ENCODE results near the gene SLC26A3.

SLC26A3 gene

GRCh38 chr7:107785926-107786325, 17.1 kb downstream of the SLC26A3 start:
- ChIA-PET POLR2A (ENCODE audit: low non-redundant PET) (no interaction called here), CTCF (no interaction called here)
- DNase-seq (ENCODE audit: low spot score): no peak
- no peak overlapping the region for H3K27ac ChIP-seq
- TF ChIP-seq, protein P1, sequence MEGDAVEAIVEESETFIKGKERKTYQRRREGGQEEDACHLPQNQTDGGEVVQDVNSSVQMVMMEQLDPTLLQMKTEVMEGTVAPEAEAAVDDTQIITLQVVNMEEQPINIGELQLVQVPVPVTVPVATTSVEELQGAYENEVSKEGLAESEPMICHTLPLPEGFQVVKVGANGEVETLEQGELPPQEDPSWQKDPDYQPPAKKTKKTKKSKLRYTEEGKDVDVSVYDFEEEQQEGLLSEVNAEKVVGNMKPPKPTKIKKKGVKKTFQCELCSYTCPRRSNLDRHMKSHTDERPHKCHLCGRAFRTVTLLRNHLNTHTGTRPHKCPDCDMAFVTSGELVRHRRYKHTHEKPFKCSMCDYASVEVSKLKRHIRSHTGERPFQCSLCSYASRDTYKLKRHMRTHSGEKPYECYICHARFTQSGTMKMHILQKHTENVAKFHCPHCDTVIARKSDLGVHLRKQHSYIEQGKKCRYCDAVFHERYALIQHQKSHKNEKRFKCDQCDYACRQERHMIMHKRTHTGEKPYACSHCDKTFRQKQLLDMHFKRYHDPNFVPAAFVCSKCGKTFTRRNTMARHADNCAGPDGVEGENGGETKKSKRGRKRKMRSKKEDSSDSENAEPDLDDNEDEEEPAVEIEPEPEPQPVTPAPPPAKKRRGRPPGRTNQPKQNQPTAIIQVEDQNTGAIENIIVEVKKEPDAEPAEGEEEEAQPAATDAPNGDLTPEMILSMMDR (conservative IDR thresholded peaks at IDR 0.05; ENCODE audit: low read depth): no peak

DNA sequence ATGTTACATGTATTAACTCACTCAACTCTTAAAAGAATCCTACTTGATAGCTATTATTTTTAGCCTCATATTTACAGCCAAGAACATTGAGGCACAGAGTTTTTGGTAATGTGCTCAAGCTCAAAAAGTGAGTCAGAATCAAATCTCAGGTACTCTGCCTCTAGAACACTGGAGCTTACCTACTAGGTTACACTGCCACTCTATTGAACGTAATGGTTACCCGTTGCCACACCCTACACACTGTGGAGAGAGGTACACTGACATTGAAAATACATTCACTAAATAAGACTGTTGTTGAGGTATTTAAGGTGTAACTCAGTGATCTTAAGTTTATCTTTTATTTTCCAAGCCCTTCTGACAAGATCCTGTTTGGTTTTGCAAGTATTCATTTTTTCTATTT, 17.9 kb downstream of the SLC26A3 start:
- H3K27ac ChIP-seq: no peak overlapping the region
- ChIA-PET CTCF (interaction anchor here (0.6 kb wide), 1 partner anchor 94 kb away, joined by 3 read pairs; no protein-coding TSS in a partner anchor), POLR2A (ENCODE audit: low non-redundant PET) (no interaction called here)
- TF ChIP-seq, protein P1 (conservative IDR thresholded peaks at IDR 0.05; ENCODE audit: low read depth): no peak
- DNase-seq (ENCODE audit: low spot score): no peak

- TF ChIP-seq, protein P1 (conservative IDR thresholded peaks at IDR 0.05; ENCODE audit: low read depth): no peak
- no peak overlapping the region for H3K27ac ChIP-seq
- POLR2A ChIA-PET (ENCODE audit: low non-redundant PET): no interaction called here
- CTCF ChIA-PET: no interaction called here
- DNase-seq (ENCODE audit: low spot score): no peak
Measured at GRCh38 chr7:107783648-107784047, 19.4 kb downstream of the SLC26A3 start.

- POLR2A ChIA-PET (ENCODE audit: low non-redundant PET): no interaction called here
- DNase-seq (ENCODE audit: low spot score): no peak
- TF ChIP-seq, protein P1 (conservative IDR thresholded peaks at IDR 0.05; ENCODE audit: low read depth): no peak
- no peak overlapping the region for H3K27ac ChIP-seq
- CTCF ChIA-PET: no interaction called here
Measured at GRCh38 chr7:107782374-107782773, 20.6 kb downstream of the SLC26A3 start.

GRCh38 chr7:107779647-107780099, 23.4 kb downstream of the SLC26A3 start:
- CTCF ChIA-PET: no interaction called here
- TF ChIP-seq, protein P1 (conservative IDR thresholded peaks at IDR 0.05; ENCODE audit: low read depth): no peak
- H3K27ac ChIP-seq: no peak overlapping the region
- no peak for DNase-seq (ENCODE audit: low spot score)
- POLR2A ChIA-PET (ENCODE audit: low non-redundant PET): no interaction called here

- TF ChIP-seq, protein P1 (conservative IDR thresholded peaks at IDR 0.05; ENCODE audit: low read depth): no peak
- CTCF ChIA-PET: no interaction called here
- POLR2A ChIA-PET (ENCODE audit: low non-redundant PET): no interaction called here
Measured at GRCh38 chr7:107778283-107778682, 24.7 kb downstream of the SLC26A3 start.

GRCh38 chr7:107777702-107778101, 25.3 kb downstream of the SLC26A3 start:
- no peak overlapping the region for H3K27ac ChIP-seq
- POLR2A ChIA-PET (ENCODE audit: low non-redundant PET): no interaction called here

More at GRCh38 chr7:107778283-107778682, 24.7 kb downstream of the SLC26A3 start:
- no peak overlapping the region for H3K27ac ChIP-seq
- DNase-seq (ENCODE audit: low spot score): no peak

More at GRCh38 chr7:107777702-107778101, 25.3 kb downstream of the SLC26A3 start:
- TF ChIP-seq, protein P1 (conservative IDR thresholded peaks at IDR 0.05; ENCODE audit: low read depth): no peak
- no peak for DNase-seq (ENCODE audit: low spot score)
- CTCF ChIA-PET: interaction anchor here (0.5 kb wide), 1 partner anchor 314 kb away, joined by 5 read pairs; no protein-coding TSS in a partner anchor

Data from RWPE1 (cell line).